HG03342 (cell line): ENCODE results near the gene FHL3.
A peak's percentile ranks its signal among the peaks of the same experiment; 100 is the strongest.

ENCODE experiments used
- ATAC-seq: cut with Tn5 transposase; IDR thresholded peaks from one replicate; pipeline ENCODE4 v1.9.1; 2021; ENCODE audit warnings: mild to moderate bottlenecking, moderate library complexity; ENCODE audit not compliant: unreplicated experiment

The FHL3 gene, protein sequence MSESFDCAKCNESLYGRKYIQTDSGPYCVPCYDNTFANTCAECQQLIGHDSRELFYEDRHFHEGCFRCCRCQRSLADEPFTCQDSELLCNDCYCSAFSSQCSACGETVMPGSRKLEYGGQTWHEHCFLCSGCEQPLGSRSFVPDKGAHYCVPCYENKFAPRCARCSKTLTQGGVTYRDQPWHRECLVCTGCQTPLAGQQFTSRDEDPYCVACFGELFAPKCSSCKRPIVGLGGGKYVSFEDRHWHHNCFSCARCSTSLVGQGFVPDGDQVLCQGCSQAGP

GRCh38 chr1:38005195-38006007 lies at the start of gene FHL3:
FHL3 (minus strand) TSS chr1:38005514; CDS start chr1:37999412, 6,102 bp downstream.
- peak; percentile 40 for ATAC-seq

- no peak for ATAC-seq
Measured at GRCh38 chr1:38053416-38054091, 48.2 kb upstream of the FHL3 start.

GRCh38 chr1:38052750-38053415 lies 47.6 kb upstream of the FHL3 start:
- ATAC-seq = peak; percentile 58

- ATAC-seq = no peak
Measured at GRCh38 chr1:38051079-38051543, 45.8 kb upstream of the FHL3 start.

DNA sequence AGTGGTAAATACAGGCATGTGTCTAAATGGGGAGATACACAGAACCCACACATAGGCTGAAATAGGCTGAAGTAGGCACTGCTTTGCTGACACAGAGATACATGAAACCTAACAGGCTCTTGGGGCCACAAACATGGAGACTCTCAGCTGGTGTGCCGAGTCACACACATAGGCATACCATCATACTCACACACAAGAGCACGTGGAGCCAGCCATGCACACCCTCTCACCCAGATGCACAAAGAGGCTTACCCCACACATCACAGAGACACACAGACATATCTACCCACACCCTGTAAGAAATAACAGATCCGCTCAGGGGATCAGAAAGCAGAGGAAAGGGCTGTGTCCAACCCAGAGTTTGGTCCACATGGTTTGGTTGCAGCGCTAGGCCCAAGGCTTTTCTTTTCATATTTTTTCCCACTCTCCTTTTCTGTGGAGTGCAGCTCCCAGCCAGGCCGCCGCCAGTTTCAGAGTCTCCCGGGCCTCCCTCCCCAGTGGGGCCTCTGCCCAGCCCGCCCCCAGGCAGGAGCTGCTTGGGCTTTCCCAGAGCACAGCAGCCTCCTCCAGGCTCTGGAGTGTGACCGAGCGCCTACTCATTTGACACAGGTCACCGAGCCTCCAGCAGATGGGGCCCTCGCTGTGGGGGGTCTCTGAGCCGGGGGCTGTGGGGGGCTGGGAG lies 45.2 kb upstream of the FHL3 start:
- no peak for ATAC-seq

DNA sequence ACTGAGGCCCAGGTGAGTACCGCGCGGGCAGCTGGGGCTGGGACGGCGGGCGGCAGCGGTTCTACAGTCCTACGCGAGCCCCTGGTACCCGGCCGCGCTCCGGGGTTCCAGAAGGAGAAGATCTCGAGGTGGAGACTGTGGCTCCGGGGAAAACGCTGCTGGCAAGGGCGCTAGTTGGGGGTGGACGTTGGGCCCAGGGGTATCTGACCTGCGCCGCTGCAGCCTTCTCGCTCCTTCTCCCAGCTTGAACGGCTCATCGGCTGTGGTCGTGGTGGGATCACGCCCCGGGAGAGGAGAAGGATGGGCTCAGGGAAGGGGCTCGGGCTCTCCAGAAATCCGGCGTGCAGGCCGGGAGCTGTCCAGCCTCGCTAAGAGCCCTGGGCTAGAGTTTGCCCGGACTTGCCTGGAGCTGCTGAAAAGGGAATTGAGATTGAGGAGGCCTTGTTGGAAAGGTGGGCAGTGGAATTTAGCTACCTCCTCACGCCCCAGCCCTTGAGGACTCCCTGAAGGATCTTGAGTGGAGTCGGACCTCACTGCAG lies 42.4 kb upstream of the FHL3 start:
- no peak for ATAC-seq

DNA sequence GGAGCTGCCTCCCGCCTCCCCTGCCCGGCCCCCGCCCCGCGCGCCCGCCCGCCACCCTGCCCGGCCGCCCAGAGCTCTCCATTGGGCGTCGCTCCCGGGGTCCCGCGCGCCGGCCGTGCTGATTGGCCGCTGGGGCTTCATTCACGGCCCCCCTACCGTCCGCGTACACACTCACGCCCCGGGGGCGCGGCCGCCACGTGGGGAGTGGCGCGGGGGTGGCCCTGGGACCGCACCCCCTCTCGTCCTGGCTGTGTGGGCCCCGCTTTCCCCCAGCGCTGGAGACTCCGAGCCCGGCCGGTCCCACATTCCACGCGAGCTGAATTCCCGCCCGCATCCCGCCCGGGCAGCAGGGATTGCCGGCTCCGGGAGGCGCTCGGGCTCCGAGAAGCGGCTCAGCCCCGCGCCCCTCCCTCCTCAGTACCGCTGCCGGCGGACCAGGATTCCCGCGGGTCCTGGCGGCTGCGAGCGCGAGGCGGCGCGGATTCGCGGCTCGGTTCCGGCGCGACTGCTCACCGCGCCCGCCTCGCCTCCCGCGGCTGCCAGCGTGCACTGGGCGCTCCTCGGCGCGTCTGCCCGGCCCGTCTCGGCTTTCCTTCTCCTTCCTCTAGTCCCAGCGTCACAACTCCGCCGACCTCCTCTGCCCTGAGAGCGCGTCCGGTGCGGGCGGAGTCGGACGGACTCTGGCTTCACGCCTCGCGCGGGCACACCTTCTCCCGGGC lies 41.7 kb upstream of the FHL3 start:
- peak; percentile 47 for ATAC-seq

GRCh38 chr1:38046333-38046883 lies 41.1 kb upstream of the FHL3 start, which contains the start of gene POU3F1:
POU3F1 (minus strand) TSS chr1:38046793; CDS start chr1:38046743, 50 bp downstream.
- ATAC-seq = no peak

DNA sequence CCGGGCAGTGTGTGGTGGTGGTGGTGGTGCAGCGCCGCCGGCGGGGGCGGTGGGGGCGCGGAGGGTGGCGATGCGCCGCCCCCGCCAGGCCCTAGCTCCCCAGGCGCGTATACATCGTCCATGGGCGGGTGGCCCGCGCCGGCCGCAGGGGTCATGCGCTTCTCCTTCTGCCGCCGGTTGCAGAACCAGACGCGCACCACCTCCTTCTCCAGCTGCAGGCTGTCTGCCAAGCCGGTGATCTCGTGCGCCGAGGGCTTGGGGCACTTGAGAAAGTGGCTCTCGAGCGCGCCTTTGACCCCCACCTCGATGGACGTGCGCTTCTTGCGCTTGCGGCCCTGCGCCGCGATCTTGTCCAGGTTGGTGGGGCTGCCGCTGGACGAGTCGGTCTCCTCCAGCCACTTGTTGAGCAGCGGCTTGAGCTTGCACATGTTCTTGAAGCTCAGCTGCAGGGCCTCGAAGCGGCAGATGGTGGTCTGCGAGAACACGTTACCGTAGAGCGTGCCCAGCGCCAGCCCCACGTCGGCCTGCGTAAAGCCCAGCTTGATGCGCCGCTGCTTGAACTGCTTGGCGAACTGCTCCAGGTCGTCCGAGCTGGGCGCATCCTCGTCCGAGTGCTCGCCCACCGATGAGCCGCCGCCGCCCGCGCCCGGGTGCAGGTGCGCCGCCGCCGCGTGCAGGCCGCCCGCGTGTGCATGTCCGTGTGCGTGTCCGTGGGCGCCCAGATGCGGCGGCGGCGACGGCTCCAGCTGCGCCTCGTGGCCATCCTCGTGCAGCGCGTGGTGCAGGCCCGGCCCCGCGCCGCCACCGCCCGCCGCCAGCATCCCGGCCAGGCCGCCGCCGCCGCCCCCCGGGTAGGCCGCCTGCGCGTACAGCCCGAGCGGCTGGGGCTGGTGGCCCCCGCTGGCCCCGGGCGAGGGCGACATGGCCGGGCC lies 40.4 kb upstream of the FHL3 start:
- ATAC-seq = peak; percentile 8

GRCh38 chr1:38044221-38045215 lies 39.2 kb upstream of the FHL3 start:
- no peak for ATAC-seq

DNA sequence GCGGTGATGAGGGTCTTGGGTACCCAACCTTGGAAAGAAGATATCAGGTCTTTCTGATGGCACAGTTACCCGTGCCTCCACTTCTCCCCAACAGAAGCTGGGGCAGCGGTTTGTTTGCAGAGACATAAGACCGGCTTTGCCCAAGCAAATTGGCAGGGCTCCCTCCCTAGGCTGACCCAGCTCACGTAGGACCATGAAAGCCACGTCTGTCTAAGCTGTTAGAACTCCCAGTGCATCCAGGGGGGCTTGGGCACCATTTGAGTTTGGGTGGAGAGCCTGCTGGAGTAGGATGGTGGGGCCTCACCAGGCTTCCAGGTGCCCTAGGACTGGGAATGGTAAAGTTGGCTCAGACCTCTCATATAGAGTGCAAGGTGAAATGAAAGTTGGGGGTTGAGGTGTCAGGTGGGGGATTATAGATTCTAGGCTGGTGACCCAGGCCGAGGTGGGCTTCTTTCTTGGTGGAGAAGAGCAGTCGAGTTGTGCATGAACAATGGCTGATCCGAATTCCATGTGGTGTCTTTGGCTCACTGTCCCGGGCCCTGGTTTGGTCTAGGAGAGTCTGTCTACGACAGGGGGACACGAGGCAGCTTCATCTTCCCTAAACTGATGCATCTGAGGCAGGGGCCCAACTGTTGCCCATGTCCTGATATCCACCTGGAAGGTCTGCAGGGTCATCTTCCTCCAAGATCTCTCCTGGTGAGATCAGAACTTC lies 37.9 kb upstream of the FHL3 start:
- no peak for ATAC-seq

DNA sequence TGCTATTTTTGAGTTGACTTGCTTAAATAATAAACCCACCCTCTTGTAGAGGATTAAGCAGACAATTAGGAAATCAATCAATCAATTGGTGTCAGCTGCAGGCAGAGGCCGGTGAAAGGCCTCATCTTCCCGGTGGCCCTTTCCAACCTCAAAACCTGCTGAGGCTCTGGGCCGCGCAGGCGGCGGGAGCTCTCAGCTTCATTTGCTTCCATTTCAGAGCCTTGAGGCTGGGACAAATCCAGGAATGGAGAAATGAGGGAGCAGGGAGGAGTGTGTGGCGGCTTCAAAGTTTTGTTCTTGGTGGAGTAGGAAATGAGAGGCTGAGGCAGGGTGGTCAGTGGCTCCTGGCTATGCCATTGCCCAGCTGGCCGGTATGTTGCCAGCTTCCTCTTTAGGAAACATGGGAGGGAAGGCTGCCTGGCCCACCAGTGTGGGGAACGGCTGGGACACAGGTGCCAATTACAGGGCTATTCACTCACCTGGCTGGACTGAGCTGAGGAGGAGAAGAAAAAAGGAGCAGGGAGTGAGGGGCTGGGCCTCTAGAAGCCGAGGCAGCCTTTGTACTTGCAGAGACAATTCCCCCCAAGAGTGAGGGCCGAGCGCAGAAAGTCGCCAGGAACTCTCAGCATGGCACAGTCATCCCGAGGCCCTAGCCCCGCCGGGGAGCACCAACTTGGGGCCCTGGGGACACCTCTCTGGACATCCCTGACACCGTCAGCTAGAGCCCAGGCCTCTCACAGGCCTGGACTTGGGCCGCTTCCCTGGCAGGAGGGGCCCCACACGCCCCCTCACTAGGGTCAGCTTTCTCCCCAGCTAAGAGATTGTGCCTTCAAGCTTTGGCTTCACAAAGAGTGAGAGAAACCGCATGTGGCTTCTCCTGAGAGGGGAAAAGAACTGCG lies 36.9 kb upstream of the FHL3 start:
- no peak for ATAC-seq

- no peak for ATAC-seq
Measured at GRCh38 chr1:38039331-38040088, 34.2 kb upstream of the FHL3 start.

- ATAC-seq = no peak
Measured at GRCh38 chr1:38038861-38039260, 33.5 kb upstream of the FHL3 start.
